Activated CD4-positive, alpha-beta T cell treated with anti-CD3 and anti-CD28 coated beads, Interleukin-2, amount 50 U/mL, for 4 hours (primary cell): ENCODE measurements around the gene RABGAP1.

Source experiments
- DNase-seq, 2 experiments: peaks; one replicate each; pipeline ENCODE4 v3.0.0-alpha.2; 2020

The RABGAP1 gene

GRCh38 chr9:123119566-123119965, 178.7 kb downstream of the RABGAP1 start:
- no peak for DNase-seq

DNA sequence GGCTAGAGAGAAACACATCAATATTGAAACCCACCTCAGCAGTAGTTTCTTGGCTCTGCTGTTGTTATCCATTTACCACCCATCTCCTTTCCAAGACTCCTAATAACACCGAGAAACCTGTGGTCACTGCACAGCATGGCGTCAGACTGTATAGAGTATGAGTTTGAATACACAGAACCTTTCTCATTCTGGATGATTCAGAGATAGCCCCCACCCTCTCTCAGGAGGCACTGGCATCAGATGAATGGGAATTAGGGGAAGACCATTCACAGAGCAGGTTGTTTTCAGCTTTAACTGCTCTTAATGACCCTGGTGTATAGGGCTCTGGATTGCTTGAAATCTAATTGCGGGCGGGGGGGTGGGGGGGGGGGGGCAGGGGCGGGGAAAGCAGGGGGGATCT, 179.3 kb downstream of the RABGAP1 start:
- DNase-seq, result no peak

DNA sequence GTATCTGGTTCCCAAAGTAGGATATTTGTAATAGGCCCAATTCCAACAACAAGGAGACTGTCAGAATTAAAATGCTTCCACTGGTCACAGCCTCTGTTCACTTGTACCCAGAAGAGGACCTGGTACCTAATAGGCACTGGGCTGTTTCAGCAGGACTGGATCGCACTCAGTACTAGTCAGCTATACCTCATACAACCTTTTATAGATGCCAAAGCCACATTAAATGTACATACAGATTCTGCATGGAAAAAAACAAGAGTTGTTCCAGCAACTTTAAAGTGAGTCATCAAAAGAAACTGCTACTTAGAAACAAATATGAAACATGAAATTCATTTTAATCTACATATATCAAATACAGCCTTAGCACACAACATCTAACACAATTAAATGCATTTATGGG, 180.1 kb downstream of the RABGAP1 start:
- no peak for DNase-seq

GRCh38 chr9:123121457-123121856, 180.6 kb downstream of the RABGAP1 start:
- no peak for DNase-seq

- no peak for DNase-seq
Observed at GRCh38 chr9:123127512-123128075, 186.8 kb downstream of the RABGAP1 start.

GRCh38 chr9:123128591-123128990, 187.8 kb downstream of the RABGAP1 start:
- no peak for DNase-seq

- DNase-seq, result no peak
Observed at GRCh38 chr9:123129423-123129822, 188.6 kb downstream of the RABGAP1 start.

DNA sequence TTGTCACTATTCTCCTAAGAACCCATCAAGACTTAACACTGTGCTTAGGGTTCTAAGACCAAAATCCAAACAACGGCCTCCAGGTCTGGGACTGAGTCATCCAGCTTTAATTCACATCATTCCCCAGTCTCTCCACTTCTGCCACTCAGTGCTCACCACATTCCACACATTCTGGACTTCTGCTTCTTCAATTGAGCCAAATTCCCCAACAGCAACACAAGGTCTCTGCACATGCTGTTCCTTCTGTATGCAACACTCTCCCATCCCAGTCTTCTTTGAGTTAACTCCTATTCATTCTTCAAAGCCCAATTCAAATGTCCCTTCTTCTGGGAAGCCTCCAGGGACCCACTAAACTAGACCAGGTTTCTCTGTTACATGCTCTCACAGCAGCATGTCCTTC, 190.4 kb downstream of the RABGAP1 start:
- no peak for DNase-seq

- DNase-seq, result no peak
Observed at GRCh38 chr9:123131993-123132392, 191.2 kb downstream of the RABGAP1 start.

- no peak for DNase-seq
Observed at GRCh38 chr9:123132696-123133095, 191.9 kb downstream of the RABGAP1 start.

- no peak for DNase-seq
Observed at GRCh38 chr9:123135430-123135829, 194.6 kb downstream of the RABGAP1 start.

GRCh38 chr9:123138163-123138562, 197.3 kb downstream of the RABGAP1 start:
- DNase-seq, result no peak

DNA sequence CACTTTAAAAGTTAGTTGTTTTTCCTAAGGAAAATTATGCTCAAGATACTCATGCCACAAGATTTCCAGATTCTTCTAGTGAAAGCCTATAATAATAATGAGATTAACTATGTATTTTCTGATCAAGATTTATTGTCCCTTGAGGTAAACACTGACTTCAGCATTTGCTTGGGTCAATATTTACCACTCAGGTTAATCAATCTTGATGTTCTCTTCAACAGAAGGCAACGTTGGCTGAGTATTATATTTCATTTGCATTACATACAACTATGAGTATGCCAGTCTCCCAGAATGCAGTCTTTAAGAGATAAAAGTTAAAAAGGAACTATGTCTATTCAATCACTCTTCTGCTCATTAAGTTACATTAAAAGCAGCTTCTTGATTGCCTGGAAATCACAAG, 208.2 kb downstream of the RABGAP1 start:
- DNase-seq, result no peak

GRCh38 chr9:123150708-123151503, 210.1 kb downstream of the RABGAP1 start:
- DNase-seq, result no peak
